ENCODE results near the gene CD44.

Gene CD44

GRCh38 chr11:35274909-35275785 is 136.2 kb downstream of the CD44 start:
- DNase-seq (ENCODE audit: low spot score), result no peak
- no peaks in the 10 kb centered on the region for H3K27me3 ChIP-seq (ENCODE audit: insufficient read depth, poor library complexity, severe bottlenecking)
- H3K27ac ChIP-seq (ENCODE audit: poor library complexity, severe bottlenecking), result peak overlapping the region; percentile 44

GRCh38 chr11:35275786-35276170 is 136.8 kb downstream of the CD44 start:
- Histone ChIP-seq H3K36me3 (ENCODE audit: low read depth) (no peaks in the 10 kb centered on the region), H3K4me3 (ENCODE audit: severe bottlenecking) (no peak overlapping the region), H3K4me1 (ENCODE audit: insufficient read depth, poor library complexity, severe bottlenecking) (peaks cover 18% of the 10 kb centered on the region), H3K9me3 (ENCODE audit: severe bottlenecking) (no peaks in the 10 kb centered on the region), H3K27me3 (ENCODE audit: insufficient read depth, poor library complexity, severe bottlenecking) (no peaks in the 10 kb centered on the region), H3K27ac (ENCODE audit: poor library complexity, severe bottlenecking) (peak overlapping the region; percentile 44)
- no peak for TF ChIP-seq CTCF (IDR thresholded peaks at IDR 0.05; ENCODE audit: poor library complexity, severe bottlenecking)
- ATAC-seq (ENCODE audit: low read depth) (no peak), DNase-seq (ENCODE audit: low spot score) (no peak)

More at GRCh38 chr11:35274909-35275785, 136.2 kb downstream of the CD44 start:
- no peak for ATAC-seq (ENCODE audit: low read depth)
- TF ChIP-seq CTCF (IDR thresholded peaks at IDR 0.05; ENCODE audit: poor library complexity, severe bottlenecking), result peak; percentile 11
- H3K9me3 ChIP-seq (ENCODE audit: severe bottlenecking), result no peaks in the 10 kb centered on the region
- H3K4me1 ChIP-seq (ENCODE audit: insufficient read depth, poor library complexity, severe bottlenecking), result peaks cover 18% of the 10 kb centered on the region
- H3K4me3 ChIP-seq (ENCODE audit: severe bottlenecking), result no peak overlapping the region
- H3K36me3 ChIP-seq (ENCODE audit: low read depth), result no peaks in the 10 kb centered on the region

DNA sequence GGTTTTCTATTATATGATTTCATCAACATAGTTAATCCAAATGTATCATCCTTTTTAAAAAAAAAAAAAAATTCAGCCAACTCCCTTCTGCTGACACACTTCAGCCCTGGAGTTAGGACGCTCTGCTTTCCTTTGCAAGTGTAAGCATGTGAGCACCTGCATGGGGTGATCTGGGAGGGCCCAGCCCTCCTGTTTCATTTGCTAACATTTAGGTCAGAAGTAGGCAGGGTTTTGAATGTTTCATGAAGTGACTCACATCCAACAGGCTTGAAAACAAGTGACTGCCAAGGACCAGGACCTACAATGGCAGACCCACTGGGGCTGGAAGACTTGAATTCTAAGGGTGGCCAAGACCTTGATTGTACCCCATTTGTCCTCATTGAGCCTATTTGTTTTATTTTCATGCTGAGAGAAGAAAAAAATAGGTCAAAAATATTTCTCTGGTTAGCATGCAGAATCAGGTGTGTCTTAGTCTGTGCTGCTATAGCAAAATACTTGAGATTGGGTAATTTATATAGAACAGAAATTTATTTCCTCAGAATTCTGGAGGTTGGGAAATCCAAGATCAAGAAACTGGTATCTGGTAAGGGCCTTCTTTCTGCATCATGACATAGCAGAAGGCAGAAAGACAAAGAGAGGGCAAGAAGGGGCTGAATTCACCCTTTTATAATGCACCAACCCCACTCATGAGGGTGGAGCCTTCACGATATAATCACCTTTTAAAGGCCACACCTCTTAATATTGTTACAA is 137.6 kb downstream of the CD44 start:
- Histone ChIP-seq H3K4me1 (ENCODE audit: insufficient read depth, poor library complexity, severe bottlenecking) (peaks cover 18% of the 10 kb centered on the region), H3K36me3 (ENCODE audit: low read depth) (no peaks in the 10 kb centered on the region), H3K27me3 (ENCODE audit: insufficient read depth, poor library complexity, severe bottlenecking) (no peaks in the 10 kb centered on the region), H3K4me3 (ENCODE audit: severe bottlenecking) (no peak overlapping the region), H3K27ac (ENCODE audit: poor library complexity, severe bottlenecking) (peak overlapping the region; percentile 44), H3K9me3 (ENCODE audit: severe bottlenecking) (no peaks in the 10 kb centered on the region)
- DNase-seq (ENCODE audit: low spot score), result peak; percentile 81
- TF ChIP-seq CTCF (IDR thresholded peaks at IDR 0.05; ENCODE audit: poor library complexity, severe bottlenecking), result no peak
- ATAC-seq (ENCODE audit: low read depth), result peak; percentile 100

- no peak overlapping the region for H3K4me3 ChIP-seq (ENCODE audit: severe bottlenecking)
- H3K36me3 ChIP-seq (ENCODE audit: low read depth), result no peaks in the 10 kb centered on the region
- ATAC-seq (ENCODE audit: low read depth) (no peak), DNase-seq (ENCODE audit: low spot score) (no peak)
- H3K27ac ChIP-seq (ENCODE audit: poor library complexity, severe bottlenecking), result no peak overlapping the region
- TF ChIP-seq CTCF (IDR thresholded peaks at IDR 0.05; ENCODE audit: poor library complexity, severe bottlenecking), result no peak
- no peaks in the 10 kb centered on the region for H3K27me3 ChIP-seq (ENCODE audit: insufficient read depth, poor library complexity, severe bottlenecking)
- H3K9me3 ChIP-seq (ENCODE audit: severe bottlenecking), result no peaks in the 10 kb centered on the region
- H3K4me1 ChIP-seq (ENCODE audit: insufficient read depth, poor library complexity, severe bottlenecking), result peaks cover 18% of the 10 kb centered on the region
Observed at GRCh38 chr11:35277827-35278226, 138.9 kb downstream of the CD44 start.

All from RWPE2 (cell line).